Measurements from ENCODE around the gene FFAR1. TPM values are rescaled to one million over a fixed set of nuclear protein-coding genes. Genes with fewer than 3 reads are reported as not detected.

Gene FFAR1
- total and polyA plus RNA-seq, 2 experiments from 2014 or later, result not detected

DNA sequence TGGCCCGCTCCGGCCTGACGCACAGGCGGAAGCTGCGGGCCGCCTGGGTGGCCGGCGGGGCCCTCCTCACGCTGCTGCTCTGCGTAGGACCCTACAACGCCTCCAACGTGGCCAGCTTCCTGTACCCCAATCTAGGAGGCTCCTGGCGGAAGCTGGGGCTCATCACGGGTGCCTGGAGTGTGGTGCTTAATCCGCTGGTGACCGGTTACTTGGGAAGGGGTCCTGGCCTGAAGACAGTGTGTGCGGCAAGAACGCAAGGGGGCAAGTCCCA, 4.4 kb downstream of the FFAR1 start:
- peak; percentile 13 for DNase-seq (ENCODE audit: low spot score)
- Histone ChIP-seq H3K4me2 (no peak overlapping the region), H3K79me2 (replicated peaks; ENCODE audit: insufficient read depth) (no peaks in the 10 kb centered on the region), H3K9me2 (ENCODE audit: insufficient read depth) (no peaks in the 10 kb centered on the region), H3K4me1 (ENCODE audit: insufficient read depth) (no peaks in the 10 kb centered on the region), H4K20me1 (replicated peaks; ENCODE audit: insufficient read depth) (no peaks in the 10 kb centered on the region), H3K27me3 (ENCODE audit: insufficient read depth) (no peaks in the 10 kb centered on the region), H3F3A (replicated peaks; ENCODE audit: low read depth) (no peaks in the 10 kb centered on the region), H2AFZ (0 out of 2 replicates have a peak overlapping the region, but pooled peaks have one; percentile 95), H3K27ac (ENCODE audit: low read depth) (no peak overlapping the region), H3K36me3 (ENCODE audit: insufficient read depth) (no peaks in the 10 kb centered on the region), H3K4me3 (no peak overlapping the region)
- no peak for ATAC-seq
- Mint-ChIP-seq H3K4me1 (peaks cover 7% of the 10 kb centered on the region), H3K36me3 (ENCODE audit: low read depth) (no peaks in the 10 kb centered on the region), H3K27me3 (ENCODE audit: insufficient read depth, low read depth, poor library complexity) (peaks cover 22% of the 10 kb centered on the region), H3K9me3 (no peaks in the 10 kb centered on the region), H3K4me3 (no peak overlapping the region), H3K27ac (no peak overlapping the region)
- TF ChIP-seq POLR2AphosphoS5 (IDR thresholded peaks at IDR 0.05; ENCODE audit: low read depth) (no peak), STAT1 (IDR thresholded peaks at IDR 0.05; ENCODE audit: unreplicated experiment) (no peak), EZH2 (IDR thresholded peaks at IDR 0.05; ENCODE audit: low read depth, unreplicated experiment) (no peak), JUNB (IDR thresholded peaks at IDR 0.05; ENCODE audit: unreplicated experiment) (no peak), NANOG (IDR thresholded peaks at IDR 0.05; ENCODE audit: borderline replicate concordance) (no peak), ZNF114 (CRISPR knock-in tag; IDR thresholded peaks at IDR 0.05) (no peak), EZH2phosphoT487 (IDR thresholded peaks at IDR 0.05; ENCODE audit: unreplicated experiment) (no peak), CREB1 (CRISPR knock-in tag; IDR thresholded peaks at IDR 0.05; ENCODE audit: low read depth) (no peak), ZNF331 (CRISPR knock-in tag; IDR thresholded peaks at IDR 0.05; ENCODE audit: low read depth) (no peak)
- TF ChIP-seq, protein P1, sequence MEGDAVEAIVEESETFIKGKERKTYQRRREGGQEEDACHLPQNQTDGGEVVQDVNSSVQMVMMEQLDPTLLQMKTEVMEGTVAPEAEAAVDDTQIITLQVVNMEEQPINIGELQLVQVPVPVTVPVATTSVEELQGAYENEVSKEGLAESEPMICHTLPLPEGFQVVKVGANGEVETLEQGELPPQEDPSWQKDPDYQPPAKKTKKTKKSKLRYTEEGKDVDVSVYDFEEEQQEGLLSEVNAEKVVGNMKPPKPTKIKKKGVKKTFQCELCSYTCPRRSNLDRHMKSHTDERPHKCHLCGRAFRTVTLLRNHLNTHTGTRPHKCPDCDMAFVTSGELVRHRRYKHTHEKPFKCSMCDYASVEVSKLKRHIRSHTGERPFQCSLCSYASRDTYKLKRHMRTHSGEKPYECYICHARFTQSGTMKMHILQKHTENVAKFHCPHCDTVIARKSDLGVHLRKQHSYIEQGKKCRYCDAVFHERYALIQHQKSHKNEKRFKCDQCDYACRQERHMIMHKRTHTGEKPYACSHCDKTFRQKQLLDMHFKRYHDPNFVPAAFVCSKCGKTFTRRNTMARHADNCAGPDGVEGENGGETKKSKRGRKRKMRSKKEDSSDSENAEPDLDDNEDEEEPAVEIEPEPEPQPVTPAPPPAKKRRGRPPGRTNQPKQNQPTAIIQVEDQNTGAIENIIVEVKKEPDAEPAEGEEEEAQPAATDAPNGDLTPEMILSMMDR (conservative IDR thresholded peaks at IDR 0.05; ENCODE audit: low read depth in 2 of 2), result no peak
- TF ChIP-seq, protein P2, sequence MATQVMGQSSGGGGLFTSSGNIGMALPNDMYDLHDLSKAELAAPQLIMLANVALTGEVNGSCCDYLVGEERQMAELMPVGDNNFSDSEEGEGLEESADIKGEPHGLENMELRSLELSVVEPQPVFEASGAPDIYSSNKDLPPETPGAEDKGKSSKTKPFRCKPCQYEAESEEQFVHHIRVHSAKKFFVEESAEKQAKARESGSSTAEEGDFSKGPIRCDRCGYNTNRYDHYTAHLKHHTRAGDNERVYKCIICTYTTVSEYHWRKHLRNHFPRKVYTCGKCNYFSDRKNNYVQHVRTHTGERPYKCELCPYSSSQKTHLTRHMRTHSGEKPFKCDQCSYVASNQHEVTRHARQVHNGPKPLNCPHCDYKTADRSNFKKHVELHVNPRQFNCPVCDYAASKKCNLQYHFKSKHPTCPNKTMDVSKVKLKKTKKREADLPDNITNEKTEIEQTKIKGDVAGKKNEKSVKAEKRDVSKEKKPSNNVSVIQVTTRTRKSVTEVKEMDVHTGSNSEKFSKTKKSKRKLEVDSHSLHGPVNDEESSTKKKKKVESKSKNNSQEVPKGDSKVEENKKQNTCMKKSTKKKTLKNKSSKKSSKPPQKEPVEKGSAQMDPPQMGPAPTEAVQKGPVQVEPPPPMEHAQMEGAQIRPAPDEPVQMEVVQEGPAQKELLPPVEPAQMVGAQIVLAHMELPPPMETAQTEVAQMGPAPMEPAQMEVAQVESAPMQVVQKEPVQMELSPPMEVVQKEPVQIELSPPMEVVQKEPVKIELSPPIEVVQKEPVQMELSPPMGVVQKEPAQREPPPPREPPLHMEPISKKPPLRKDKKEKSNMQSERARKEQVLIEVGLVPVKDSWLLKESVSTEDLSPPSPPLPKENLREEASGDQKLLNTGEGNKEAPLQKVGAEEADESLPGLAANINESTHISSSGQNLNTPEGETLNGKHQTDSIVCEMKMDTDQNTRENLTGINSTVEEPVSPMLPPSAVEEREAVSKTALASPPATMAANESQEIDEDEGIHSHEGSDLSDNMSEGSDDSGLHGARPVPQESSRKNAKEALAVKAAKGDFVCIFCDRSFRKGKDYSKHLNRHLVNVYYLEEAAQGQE (IDR thresholded peaks at IDR 0.05; ENCODE audit: unreplicated experiment), result no peak
- TF ChIP-seq, protein P3, sequence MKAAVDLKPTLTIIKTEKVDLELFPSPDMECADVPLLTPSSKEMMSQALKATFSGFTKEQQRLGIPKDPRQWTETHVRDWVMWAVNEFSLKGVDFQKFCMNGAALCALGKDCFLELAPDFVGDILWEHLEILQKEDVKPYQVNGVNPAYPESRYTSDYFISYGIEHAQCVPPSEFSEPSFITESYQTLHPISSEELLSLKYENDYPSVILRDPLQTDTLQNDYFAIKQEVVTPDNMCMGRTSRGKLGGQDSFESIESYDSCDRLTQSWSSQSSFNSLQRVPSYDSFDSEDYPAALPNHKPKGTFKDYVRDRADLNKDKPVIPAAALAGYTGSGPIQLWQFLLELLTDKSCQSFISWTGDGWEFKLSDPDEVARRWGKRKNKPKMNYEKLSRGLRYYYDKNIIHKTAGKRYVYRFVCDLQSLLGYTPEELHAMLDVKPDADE (IDR thresholded peaks at IDR 0.05), result no peak
- TF ChIP-seq, protein P4, sequence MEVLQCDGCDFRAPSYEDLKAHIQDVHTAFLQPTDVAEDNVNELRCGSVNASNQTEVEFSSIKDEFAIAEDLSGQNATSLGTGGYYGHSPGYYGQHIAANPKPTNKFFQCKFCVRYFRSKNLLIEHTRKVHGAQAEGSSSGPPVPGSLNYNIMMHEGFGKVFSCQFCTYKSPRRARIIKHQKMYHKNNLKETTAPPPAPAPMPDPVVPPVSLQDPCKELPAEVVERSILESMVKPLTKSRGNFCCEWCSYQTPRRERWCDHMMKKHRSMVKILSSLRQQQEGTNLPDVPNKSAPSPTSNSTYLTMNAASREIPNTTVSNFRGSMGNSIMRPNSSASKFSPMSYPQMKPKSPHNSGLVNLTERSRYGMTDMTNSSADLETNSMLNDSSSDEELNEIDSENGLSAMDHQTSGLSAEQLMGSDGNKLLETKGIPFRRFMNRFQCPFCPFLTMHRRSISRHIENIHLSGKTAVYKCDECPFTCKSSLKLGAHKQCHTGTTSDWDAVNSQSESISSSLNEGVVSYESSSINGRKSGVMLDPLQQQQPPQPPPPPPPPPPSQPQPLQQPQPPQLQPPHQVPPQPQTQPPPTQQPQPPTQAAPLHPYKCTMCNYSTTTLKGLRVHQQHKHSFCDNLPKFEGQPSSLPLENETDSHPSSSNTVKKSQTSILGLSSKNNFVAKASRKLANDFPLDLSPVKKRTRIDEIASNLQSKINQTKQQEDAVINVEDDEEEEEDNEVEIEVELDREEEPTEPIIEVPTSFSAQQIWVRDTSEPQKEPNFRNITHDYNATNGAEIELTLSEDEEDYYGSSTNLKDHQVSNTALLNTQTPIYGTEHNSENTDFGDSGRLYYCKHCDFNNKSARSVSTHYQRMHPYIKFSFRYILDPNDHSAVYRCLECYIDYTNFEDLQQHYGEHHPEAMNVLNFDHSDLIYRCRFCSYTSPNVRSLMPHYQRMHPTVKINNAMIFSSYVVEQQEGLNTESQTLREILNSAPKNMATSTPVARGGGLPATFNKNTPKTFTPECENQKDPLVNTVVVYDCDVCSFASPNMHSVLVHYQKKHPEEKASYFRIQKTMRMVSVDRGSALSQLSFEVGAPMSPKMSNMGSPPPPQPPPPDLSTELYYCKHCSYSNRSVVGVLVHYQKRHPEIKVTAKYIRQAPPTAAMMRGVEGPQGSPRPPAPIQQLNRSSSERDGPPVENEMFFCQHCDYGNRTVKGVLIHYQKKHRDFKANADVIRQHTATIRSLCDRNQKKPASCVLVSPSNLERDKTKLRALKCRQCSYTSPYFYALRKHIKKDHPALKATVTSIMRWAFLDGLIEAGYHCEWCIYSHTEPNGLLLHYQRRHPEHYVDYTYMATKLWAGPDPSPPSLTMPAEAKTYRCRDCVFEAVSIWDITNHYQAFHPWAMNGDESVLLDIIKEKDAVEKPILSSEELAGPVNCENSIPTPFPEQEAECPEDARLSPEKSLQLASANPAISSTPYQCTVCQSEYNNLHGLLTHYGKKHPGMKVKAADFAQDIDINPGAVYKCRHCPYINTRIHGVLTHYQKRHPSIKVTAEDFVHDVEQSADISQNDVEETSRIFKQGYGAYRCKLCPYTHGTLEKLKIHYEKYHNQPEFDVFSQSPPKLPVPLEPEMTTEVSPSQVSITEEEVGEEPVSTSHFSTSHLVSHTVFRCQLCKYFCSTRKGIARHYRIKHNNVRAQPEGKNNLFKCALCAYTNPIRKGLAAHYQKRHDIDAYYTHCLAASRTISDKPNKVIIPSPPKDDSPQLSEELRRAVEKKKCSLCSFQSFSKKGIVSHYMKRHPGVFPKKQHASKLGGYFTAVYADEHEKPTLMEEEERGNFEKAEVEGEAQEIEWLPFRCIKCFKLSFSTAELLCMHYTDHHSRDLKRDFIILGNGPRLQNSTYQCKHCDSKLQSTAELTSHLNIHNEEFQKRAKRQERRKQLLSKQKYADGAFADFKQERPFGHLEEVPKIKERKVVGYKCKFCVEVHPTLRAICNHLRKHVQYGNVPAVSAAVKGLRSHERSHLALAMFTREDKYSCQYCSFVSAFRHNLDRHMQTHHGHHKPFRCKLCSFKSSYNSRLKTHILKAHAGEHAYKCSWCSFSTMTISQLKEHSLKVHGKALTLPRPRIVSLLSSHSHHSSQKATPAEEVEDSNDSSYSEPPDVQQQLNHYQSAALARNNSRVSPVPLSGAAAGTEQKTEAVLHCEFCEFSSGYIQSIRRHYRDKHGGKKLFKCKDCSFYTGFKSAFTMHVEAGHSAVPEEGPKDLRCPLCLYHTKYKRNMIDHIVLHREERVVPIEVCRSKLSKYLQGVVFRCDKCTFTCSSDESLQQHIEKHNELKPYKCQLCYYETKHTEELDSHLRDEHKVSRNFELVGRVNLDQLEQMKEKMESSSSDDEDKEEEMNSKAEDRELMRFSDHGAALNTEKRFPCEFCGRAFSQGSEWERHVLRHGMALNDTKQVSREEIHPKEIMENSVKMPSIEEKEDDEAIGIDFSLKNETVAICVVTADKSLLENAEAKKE (CRISPR knock-in tag; IDR thresholded peaks at IDR 0.05), result no peak
